ENCODE data around the gene SERF1B.
"Not testable (repeated sequence)": the region's sequence is repeated elsewhere in the genome, so short reads cannot be mapped to it uniquely, and the experiment has no call there.

GRCh38 chr5:70088907-70089464 lies 63.9 kb downstream of the SERF1B start:
- TF ChIP-seq EZH2phosphoT487 (IDR thresholded peaks at IDR 0.05; ENCODE audit: low read depth, severe bottlenecking, unreplicated experiment); CTCF (IDR thresholded peaks at IDR 0.05; ENCODE audit: poor library complexity): not testable (repeated sequence)

Measured in hepatocyte (in vitro differentiated cells).